Kidney (tissue), 14 donors: Measurements from ENCODE around the gene RASGRF2. TPM values are rescaled to one million over a fixed set of nuclear protein-coding genes. Genes with fewer than 3 reads are reported as not detected.
"Not testable (repeated sequence)": the region's sequence is repeated elsewhere in the genome, so short reads cannot be mapped to it uniquely, and the experiment has no call there.

Source experiments
- DNase-seq, 5 donors: peaks; one replicate each; pipeline ENCODE4 v3.0.0-alpha.2; 2013 to 2020
- FAIRE-seq: peaks from 2 replicates; lab custom pipeline; 2012; peaks lifted over from hg19 to GRCh38; lab: Jason Lieb, UNC
- H3K27ac ChIP-seq, 2 donors: one replicate each; pipeline ENCODE4 v1.7.0; 2013; ENCODE audit warnings: low read depth in 2 of 2, low read length in 2 of 2, inconsistent platforms in 1 of 2
- H3K27me3 ChIP-seq: one replicate; pipeline ENCODE4 v1.7.1; 2013; ENCODE audit warnings: low read length, inconsistent platforms; ENCODE audit not compliant: control insufficient read depth, insufficient read depth
- H3K36me3 ChIP-seq, 3 donors: one replicate each; pipeline versions ENCODE4 v1.7.0 to v1.7.1; 2013; ENCODE audit warnings: low read length in 3 of 3, control low read depth in 1 of 3, inconsistent platforms in 1 of 3; ENCODE audit not compliant: insufficient read depth in 3 of 3, control insufficient read depth in 2 of 3
- H3K4me1 ChIP-seq, 3 donors: one replicate each; pipeline versions ENCODE4 v1.7.0 to v1.7.1; 2013; ENCODE audit warnings: low read length in 3 of 3, inconsistent platforms in 1 of 3, low read depth in 1 of 3; ENCODE audit not compliant: control insufficient read depth in 2 of 3, insufficient read depth in 2 of 3
- H3K4me3 ChIP-seq, 3 donors: one replicate each; pipeline versions ENCODE4 v1.7.0 to v1.8.1; 2013; ENCODE audit warnings: low read length in 3 of 3, control low read depth in 1 of 3, inconsistent platforms in 1 of 3
- H3K9ac ChIP-seq, 3 donors: one replicate each; pipeline versions ENCODE4 v1.7.0 to v1.7.1; 2013; ENCODE audit warnings: low read length in 3 of 3, control low read depth in 1 of 3, inconsistent platforms in 1 of 3
- H3K9me3 ChIP-seq, 3 donors: one replicate each; pipeline versions ENCODE4 v1.7.0 to v1.7.1; 2013; ENCODE audit warnings: low read length in 3 of 3, control low read depth in 1 of 3, inconsistent platforms in 1 of 3; ENCODE audit not compliant: control insufficient read depth in 2 of 3, insufficient read depth in 1 of 3
- intact Hi-C: fragments of 100-400 bp; cut with DNase I; formaldehyde crosslinking; loops from one replicate; pipeline ENCODE4 v1.11.1; 2022
- polyA plus RNA-seq: library from polyadenylated mRNA; stranded (reverse); fragments of 350-450 nt; fragmentation: Illumina TruSeq; extraction: RNeasy Lipid Tissue Mini Kit (QIAGEN cat#74804); gene quantifications from one replicate; pipeline ENCODE4 v1.2.3, GENCODE V29; 2014; ENCODE audit warnings: low read depth, low replicate concordance; ENCODE audit not compliant: insufficient read depth
- total RNA-seq: library from RNA; stranded (reverse); fragmentation: NEBNext Ultra II Directional; extraction: Animal tissue kit (Norgen Biotek cat#: 25700); gene quantifications from one replicate; pipeline ENCODE4 v1.2.1, GENCODE V29; 2021
- TF ChIP-seq, protein P1 (sequence below): IDR thresholded peaks from 3 replicates; pipeline ENCODE4 v1.5.1; 2012; ENCODE audit warnings: mild to moderate bottlenecking, moderate library complexity, borderline replicate concordance; ENCODE audit not compliant: insufficient read depth; ENCODE audit errors: extremely low read depth
- donor health status: control.
- donor health status: control.
- donor health status: control.
- donor health status: control.
- donor health status: control.
- donor health status: DM: yes; HTN: yes; CAD: no.
- donor health status: Normal renal cell carcinoma (clear cell type).

Gene RASGRF2
- total and polyA plus RNA-seq, 2 donors from 2014 or later, result 4.9 to 14.7 TPM

GRCh38 chr5:81046041-81046440, 85.9 kb downstream of the RASGRF2 start:
- Histone ChIP-seq H3K36me3 (no peaks in the 10 kb centered on the region), H3K9me3 (no peaks in the 10 kb centered on the region), H3K4me3 (no peak overlapping the region), H3K27ac (no peak overlapping the region), H3K27me3 (no peaks in the 10 kb centered on the region), H3K4me1 (peaks cover 0 to 7% (median 0%) of the 10 kb centered on the region in 3 donors), H3K9ac (no peak overlapping the region)
- intact Hi-C loops, result no loop called here
- TF ChIP-seq, protein P1, sequence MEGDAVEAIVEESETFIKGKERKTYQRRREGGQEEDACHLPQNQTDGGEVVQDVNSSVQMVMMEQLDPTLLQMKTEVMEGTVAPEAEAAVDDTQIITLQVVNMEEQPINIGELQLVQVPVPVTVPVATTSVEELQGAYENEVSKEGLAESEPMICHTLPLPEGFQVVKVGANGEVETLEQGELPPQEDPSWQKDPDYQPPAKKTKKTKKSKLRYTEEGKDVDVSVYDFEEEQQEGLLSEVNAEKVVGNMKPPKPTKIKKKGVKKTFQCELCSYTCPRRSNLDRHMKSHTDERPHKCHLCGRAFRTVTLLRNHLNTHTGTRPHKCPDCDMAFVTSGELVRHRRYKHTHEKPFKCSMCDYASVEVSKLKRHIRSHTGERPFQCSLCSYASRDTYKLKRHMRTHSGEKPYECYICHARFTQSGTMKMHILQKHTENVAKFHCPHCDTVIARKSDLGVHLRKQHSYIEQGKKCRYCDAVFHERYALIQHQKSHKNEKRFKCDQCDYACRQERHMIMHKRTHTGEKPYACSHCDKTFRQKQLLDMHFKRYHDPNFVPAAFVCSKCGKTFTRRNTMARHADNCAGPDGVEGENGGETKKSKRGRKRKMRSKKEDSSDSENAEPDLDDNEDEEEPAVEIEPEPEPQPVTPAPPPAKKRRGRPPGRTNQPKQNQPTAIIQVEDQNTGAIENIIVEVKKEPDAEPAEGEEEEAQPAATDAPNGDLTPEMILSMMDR, result no peak
- FAIRE-seq (no peak), DNase-seq (no peak)

DNA sequence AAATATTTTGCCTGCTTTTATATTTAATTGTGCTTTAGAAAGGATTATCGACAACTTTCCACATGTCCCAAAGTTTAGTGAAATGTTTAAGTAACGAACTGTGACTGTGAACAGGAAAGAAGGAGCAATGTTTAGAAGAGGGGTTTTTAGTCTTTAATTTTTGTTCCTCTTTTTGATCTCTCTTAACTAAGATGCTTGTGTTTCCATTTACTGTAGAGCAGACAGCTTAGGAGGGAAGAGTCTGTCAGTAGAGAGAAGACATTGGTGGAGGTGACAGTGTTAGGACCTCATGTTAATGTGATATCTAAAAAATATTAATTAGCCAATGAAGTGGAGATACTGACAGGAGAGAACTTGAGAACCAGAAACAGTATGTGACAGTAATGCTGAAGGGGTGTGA, 92.2 kb downstream of the RASGRF2 start:
- no peak overlapping the region for H3K4me3 ChIP-seq
- H3K4me1 ChIP-seq, result no peaks in the 10 kb centered on the region
- FAIRE-seq (no peak), DNase-seq (no peak)
- H3K9me3 ChIP-seq, result no peaks in the 10 kb centered on the region
- intact Hi-C loops, result no loop called here
- no peaks in the 10 kb centered on the region for H3K27me3 ChIP-seq
- no peak overlapping the region for H3K9ac ChIP-seq
- TF ChIP-seq, protein P1, result no peak
- H3K27ac ChIP-seq, result no peak overlapping the region
- H3K36me3 ChIP-seq, result no peaks in the 10 kb centered on the region

- intact Hi-C loops, H3K36me3 ChIP-seq, H3K4me3 ChIP-seq, H3K9me3 ChIP-seq, DNase-seq, H3K4me1 ChIP-seq, H3K27me3 ChIP-seq, H3K9ac ChIP-seq, H3K27ac ChIP-seq, FAIRE-seq: not testable (repeated sequence)
Measured at GRCh38 chr5:81053282-81053681, 93.1 kb downstream of the RASGRF2 start.

- peaks cover 0 to 2% (median 0%) of the 10 kb centered on the region in 3 donors for H3K36me3 ChIP-seq
- no peak overlapping the region for H3K27ac ChIP-seq
- no peaks in the 10 kb centered on the region for H3K9me3 ChIP-seq
- FAIRE-seq (no peak), DNase-seq (no peak)
- no peak overlapping the region for H3K4me3 ChIP-seq
- no peaks in the 10 kb centered on the region for H3K4me1 ChIP-seq
- H3K9ac ChIP-seq, result no peak overlapping the region
- intact Hi-C loops, result no loop called here
- no peaks in the 10 kb centered on the region for H3K27me3 ChIP-seq
- TF ChIP-seq, protein P1, result no peak
Measured at GRCh38 chr5:81058121-81058520, 98.0 kb downstream of the RASGRF2 start.
